ENCODE measurements around the gene THOP1.

THOP1 gene

DNA sequence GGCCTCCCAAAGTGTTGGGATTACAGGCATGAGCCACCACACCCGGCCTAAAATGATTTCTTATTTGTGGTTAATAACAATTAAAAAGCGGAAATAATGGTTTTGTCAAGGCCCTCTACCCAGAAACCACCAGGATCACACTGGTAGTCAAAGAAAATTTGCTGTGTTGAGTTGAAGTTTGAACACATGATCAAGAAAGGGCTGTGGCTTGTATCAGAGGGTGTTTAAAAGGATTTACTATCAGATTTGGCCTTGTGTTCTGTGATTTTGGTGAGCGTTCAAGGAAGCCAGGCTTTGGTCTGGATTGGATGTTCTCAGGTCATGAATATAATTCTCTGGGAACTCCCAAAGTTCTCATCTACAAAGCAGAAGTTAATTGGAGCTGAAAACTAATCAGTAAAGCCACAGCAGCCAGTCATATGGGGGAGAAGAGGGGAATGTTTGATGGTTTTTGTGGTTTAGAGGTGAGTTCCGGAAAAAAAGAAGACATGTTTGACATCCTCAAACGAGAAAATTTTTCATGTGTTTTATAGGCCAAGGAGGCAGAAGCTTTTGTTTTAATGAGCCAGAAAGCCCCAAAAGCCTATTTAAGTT lies 71.3 kb downstream of the THOP1 start:
- no peak for DNase-seq

DNA sequence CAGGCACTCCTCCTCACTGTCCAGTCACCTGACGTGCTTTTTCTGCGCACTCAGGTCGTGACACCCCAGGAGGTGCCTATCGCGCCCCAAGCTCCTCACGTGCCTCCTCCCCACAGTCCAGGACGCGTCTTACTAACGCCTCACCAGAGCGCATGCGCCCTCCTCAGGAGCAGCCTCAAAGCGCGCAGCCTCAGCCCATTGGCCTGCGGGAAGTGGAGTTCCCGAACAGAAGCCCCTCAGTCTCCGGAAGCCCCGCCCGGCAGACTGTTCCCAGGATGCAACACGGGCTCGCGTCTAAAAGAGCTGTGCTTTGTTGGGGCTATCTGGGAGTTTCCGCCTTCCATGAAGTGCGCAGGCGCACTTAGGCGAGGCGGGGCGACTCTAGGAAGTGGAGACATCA lies 73.6 kb downstream of the THOP1 start:
- no peak for DNase-seq

DNA sequence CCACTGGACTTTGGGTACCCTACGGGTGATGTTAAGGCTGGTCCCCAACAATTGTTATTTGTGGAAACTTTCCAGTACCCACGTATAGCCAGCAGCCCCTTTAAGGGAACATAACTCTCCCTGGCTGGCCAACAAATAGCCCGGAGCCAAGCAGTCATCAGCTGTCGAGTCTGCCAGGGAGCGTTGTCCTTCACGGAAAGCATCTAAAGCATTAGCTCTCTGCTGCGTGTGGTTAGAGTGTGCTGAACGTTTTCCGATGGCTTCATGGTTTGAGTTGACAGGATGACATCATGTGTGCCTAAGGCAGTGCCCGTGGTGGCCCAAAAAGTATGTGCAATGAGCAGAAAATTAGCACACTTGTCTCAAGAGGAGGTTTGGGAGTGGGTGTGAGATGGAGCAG lies 78.5 kb downstream of the THOP1 start:
- DNase-seq: no peak
